Nephron progenitor cell (in vitro differentiated cells): ENCODE measurements around the gene TTF2.

Source experiments
- DNase-seq: peaks from one replicate; pipeline ENCODE4 v3.0.0; 2021
- H3K27ac Mint-ChIP-seq: 2 replicates; pipeline ENCODE4 v1.8.0; 2021; ENCODE audit warnings: mild to moderate bottlenecking, moderate library complexity, mixed read lengths
- H3K27me3 Mint-ChIP-seq: 2 replicates; pipeline ENCODE4 v1.8.0; 2021; ENCODE audit warnings: mild to moderate bottlenecking, low read depth, mixed read lengths; ENCODE audit not compliant: poor library complexity
- H3K36me3 Mint-ChIP-seq: 2 replicates; pipeline ENCODE4 v1.8.0; 2021; ENCODE audit warnings: low read depth, mixed read lengths
- H3K4me1 Mint-ChIP-seq: 2 replicates; pipeline ENCODE4 v1.8.0; 2021; ENCODE audit warnings: mixed read lengths
- H3K4me3 Mint-ChIP-seq: 2 replicates; pipeline ENCODE4 v1.8.0; 2021; ENCODE audit warnings: mild to moderate bottlenecking, moderate library complexity, mixed read lengths
- H3K9me3 Mint-ChIP-seq: 2 replicates; pipeline ENCODE4 v1.8.0; 2021; ENCODE audit warnings: mild to moderate bottlenecking, moderate library complexity, mixed read lengths
- TF ChIP-seq, protein P1 (sequence below): fragments of 200-600 bp; sonication (generic); IDR thresholded peaks from 2 replicates; pipeline ENCODE4 v1.5.0; 2021; ENCODE audit warnings: antibody characterized with exemption

Gene TTF2

DNA sequence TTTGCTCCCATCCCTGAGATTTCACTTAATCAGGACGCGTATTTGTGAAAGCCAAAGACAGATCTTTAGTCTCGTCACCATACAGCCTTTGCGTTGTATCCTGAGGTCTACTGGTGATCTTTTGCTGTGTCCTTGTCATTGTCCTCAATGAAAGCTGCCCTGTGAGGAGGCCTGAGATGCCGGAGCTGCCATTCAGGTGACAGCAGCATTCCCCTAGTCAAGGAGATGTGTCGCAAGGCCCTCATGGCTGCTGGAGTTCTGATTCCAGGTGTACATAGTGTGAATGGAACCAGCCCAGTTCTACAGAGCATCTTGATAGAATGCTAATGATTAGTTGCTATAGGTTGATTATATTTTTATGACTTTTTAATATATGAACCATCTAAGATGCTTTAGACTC, 24.1 kb downstream of the TTF2 start:
- peaks cover 5% of the 10 kb centered on the region for H3K4me1 Mint-ChIP-seq
- H3K27ac Mint-ChIP-seq: no peak overlapping the region
- no peaks in the 10 kb centered on the region for H3K27me3 Mint-ChIP-seq
- no peaks in the 10 kb centered on the region for H3K9me3 Mint-ChIP-seq
- TF ChIP-seq, protein P1, sequence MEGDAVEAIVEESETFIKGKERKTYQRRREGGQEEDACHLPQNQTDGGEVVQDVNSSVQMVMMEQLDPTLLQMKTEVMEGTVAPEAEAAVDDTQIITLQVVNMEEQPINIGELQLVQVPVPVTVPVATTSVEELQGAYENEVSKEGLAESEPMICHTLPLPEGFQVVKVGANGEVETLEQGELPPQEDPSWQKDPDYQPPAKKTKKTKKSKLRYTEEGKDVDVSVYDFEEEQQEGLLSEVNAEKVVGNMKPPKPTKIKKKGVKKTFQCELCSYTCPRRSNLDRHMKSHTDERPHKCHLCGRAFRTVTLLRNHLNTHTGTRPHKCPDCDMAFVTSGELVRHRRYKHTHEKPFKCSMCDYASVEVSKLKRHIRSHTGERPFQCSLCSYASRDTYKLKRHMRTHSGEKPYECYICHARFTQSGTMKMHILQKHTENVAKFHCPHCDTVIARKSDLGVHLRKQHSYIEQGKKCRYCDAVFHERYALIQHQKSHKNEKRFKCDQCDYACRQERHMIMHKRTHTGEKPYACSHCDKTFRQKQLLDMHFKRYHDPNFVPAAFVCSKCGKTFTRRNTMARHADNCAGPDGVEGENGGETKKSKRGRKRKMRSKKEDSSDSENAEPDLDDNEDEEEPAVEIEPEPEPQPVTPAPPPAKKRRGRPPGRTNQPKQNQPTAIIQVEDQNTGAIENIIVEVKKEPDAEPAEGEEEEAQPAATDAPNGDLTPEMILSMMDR: no peak
- no peak for DNase-seq
- H3K4me3 Mint-ChIP-seq: no peak overlapping the region
- H3K36me3 Mint-ChIP-seq: peaks cover 61% of the 10 kb centered on the region

DNA sequence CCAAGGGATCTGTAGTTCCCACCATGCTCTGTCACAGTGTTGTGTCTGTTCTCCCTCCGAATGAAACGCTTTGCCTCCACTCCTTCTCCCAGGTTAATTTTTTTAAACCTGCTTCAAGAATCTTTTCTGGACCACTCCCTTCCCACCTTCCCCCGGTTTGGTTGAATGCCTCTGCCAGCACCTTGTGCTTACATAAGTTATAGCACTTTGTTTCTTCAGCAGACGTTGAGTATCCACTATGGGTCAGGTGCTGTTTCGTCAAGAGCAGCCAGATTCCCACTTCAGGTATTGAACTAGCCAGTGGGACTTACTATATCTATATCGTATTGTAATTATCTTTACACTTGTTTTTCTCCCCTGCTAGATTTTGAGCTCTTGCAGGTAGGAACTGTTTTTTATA, 27.6 kb downstream of the TTF2 start:
- Mint-ChIP-seq H3K27me3 (no peaks in the 10 kb centered on the region), H3K9me3 (no peaks in the 10 kb centered on the region), H3K36me3 (peaks cover 56% of the 10 kb centered on the region), H3K4me3 (no peak overlapping the region), H3K27ac (no peak overlapping the region), H3K4me1 (peaks cover 30% of the 10 kb centered on the region)
- TF ChIP-seq, protein P1: no peak
- no peak for DNase-seq

DNA sequence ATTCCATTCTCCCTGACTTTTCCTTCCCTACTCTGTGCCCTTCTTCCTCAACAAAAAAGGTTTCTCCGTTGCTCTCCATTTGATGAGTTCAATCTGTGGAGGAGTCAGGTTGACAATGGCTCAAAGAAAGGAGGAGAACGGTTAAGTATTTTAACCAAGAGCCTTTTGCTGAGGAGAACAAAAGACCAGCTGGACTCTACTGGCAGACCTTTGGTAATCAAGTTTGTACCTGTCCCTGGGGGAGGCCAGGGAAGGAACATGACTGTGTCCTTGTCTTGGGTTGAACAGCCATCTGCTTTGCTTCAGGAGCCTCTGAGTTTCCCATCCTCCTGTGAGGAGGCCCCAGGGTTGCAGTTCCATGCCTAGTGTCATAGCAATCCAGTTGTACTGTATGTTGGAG, 29.9 kb downstream of the TTF2 start:
- H3K9me3 Mint-ChIP-seq: no peaks in the 10 kb centered on the region
- TF ChIP-seq, protein P1: no peak
- no peak overlapping the region for H3K27ac Mint-ChIP-seq
- H3K4me1 Mint-ChIP-seq: peaks cover 53% of the 10 kb centered on the region
- no peak overlapping the region for H3K4me3 Mint-ChIP-seq
- H3K27me3 Mint-ChIP-seq: no peaks in the 10 kb centered on the region
- DNase-seq: no peak
- H3K36me3 Mint-ChIP-seq: peaks cover 44% of the 10 kb centered on the region

DNA sequence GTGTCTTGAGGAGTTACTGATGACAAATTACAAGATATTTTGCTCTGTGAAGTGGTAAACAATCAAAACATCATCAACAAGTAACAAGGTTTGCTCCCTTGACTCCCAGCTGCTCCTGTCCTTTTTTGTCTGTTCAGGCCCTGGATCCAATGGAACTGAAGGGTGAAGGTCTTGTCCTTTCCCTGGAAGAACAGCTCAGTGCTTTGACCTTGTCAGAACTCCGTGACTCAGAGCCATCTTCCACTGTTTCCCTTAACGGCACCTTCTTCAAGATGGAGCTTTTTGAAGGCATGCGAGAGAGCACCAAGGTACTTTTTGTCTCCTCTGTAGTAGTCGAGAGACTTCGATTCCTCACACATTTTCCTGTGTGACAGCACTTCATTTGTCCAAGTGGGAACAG, 32.5 kb downstream of the TTF2 start:
- peak overlapping the region; percentile 99 for H3K27ac Mint-ChIP-seq

DNA sequence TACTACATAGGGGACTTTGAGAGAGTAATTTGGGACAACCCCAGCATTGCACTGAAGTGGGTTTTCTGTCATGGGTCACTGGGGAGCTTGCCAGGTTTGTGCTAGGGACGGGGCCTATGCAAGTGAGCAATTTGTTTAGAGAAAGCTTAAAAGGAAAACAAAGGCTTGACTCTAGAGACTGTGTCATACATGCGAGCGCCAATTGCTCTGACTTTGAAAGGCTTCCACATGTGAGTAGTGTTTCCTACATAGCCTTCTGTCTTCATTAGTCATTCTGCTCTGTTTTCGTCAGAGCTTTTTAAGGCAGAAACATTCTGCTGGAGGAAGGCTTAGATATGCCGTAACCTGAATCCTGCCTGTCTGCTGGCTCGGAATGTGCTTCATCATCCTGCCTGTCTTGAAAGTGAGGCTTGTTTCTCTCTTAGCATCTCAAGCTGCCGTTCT, 33.0 kb downstream of the TTF2 start:
- peaks cover 70% of the 10 kb centered on the region for H3K4me1 Mint-ChIP-seq
- peak overlapping the region; percentile 99 for H3K27ac Mint-ChIP-seq
- peak; percentile 45 for DNase-seq
- no peaks in the 10 kb centered on the region for H3K9me3 Mint-ChIP-seq
- H3K27me3 Mint-ChIP-seq: no peaks in the 10 kb centered on the region
- H3K4me3 Mint-ChIP-seq: peak overlapping the region; percentile 58
- H3K36me3 Mint-ChIP-seq: peaks cover 50% of the 10 kb centered on the region
- TF ChIP-seq, protein P1: no peak

More for the DNA sequence above, 32.5 kb downstream of the TTF2 start:
- Mint-ChIP-seq H3K9me3 (no peaks in the 10 kb centered on the region), H3K36me3 (peaks cover 50% of the 10 kb centered on the region), H3K4me1 (peaks cover 70% of the 10 kb centered on the region), H3K27me3 (no peaks in the 10 kb centered on the region), H3K4me3 (peak overlapping the region; percentile 58)
- TF ChIP-seq, protein P1: no peak
- no peak for DNase-seq

DNA sequence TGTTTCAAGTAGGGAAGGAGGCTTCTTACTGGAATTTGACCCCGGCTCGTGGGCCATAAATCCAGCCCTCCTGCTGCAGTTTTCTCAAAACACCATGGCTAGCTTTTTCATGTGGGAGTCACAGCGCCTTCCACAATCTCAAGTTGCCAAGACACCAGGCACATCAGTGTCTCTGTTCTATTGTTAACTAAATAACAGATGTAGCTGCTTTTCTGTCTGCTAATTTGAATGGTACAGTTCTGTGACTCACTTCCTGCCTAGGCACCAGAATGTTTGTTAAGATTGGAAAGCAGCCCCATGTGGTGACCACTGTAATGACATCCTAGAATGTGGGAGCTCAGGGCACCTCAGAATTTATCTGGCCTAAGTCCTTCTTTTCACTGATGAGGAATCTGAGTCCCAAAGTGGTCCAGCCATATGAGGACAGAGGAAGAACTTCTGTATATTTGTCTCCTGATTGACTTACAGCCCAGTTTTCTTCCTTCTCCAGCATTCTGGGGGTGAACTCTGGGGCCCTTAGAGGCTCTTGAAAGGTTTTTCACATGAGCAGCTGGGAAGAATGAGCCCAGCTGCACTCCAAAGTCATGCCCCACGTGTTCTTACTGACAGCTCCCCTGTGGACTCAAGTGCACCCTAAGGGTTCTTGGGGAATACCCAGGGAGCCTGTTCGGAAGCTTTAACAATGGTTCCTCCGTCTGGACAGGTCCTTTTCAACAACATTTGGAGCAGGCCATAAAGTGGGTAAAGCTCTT, 33.9 kb downstream of the TTF2 start:
- Mint-ChIP-seq H3K27me3 (no peaks in the 10 kb centered on the region), H3K36me3 (peaks cover 49% of the 10 kb centered on the region), H3K27ac (peak overlapping the region; percentile 99), H3K9me3 (no peaks in the 10 kb centered on the region), H3K4me3 (peak overlapping the region; percentile 58), H3K4me1 (peaks cover 70% of the 10 kb centered on the region)
- peak; percentile 59 for DNase-seq
- TF ChIP-seq, protein P1: peak; percentile 50
